ENCODE data around the gene CORO2B.

CORO2B gene

DNA sequence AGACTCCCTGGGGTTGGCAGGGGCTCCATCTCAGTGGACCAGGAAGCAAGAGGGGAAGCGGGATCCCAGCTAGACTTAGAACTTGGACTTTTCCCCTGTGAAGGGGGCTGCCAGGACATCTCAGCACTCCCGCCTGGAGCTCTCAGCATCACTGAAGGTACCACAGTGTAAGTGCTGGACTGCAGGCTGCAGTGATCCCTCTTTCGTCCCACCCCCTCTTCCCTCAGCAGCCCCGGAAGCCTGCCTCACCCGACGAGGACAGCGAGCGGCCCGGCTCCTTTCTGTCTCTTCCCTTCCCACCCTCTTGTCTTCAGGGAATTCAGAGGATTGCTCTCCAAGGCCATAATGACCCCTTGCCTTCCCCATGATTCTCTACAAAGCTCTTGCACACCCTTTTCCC lies 147.5 kb downstream of the CORO2B start:
- H3K4me2 ChIP-seq (ENCODE audit: low read length), result no peak overlapping the region
- H3K27ac ChIP-seq, result no peak overlapping the region
- H2AFZ ChIP-seq, result no peak overlapping the region
- H3K9me3 ChIP-seq (ENCODE audit: control insufficient read depth, low read length), result no peaks in the 10 kb centered on the region
- TF ChIP-seq, protein P1, sequence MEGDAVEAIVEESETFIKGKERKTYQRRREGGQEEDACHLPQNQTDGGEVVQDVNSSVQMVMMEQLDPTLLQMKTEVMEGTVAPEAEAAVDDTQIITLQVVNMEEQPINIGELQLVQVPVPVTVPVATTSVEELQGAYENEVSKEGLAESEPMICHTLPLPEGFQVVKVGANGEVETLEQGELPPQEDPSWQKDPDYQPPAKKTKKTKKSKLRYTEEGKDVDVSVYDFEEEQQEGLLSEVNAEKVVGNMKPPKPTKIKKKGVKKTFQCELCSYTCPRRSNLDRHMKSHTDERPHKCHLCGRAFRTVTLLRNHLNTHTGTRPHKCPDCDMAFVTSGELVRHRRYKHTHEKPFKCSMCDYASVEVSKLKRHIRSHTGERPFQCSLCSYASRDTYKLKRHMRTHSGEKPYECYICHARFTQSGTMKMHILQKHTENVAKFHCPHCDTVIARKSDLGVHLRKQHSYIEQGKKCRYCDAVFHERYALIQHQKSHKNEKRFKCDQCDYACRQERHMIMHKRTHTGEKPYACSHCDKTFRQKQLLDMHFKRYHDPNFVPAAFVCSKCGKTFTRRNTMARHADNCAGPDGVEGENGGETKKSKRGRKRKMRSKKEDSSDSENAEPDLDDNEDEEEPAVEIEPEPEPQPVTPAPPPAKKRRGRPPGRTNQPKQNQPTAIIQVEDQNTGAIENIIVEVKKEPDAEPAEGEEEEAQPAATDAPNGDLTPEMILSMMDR (IDR thresholded peaks at IDR 0.05), result no peak
- H3K27me3 ChIP-seq (ENCODE audit: control insufficient read depth, insufficient read depth, low read length), result no peaks in the 10 kb centered on the region
- H3K36me3 ChIP-seq (ENCODE audit: control insufficient read depth, insufficient read depth, low read length), result no peaks in the 10 kb centered on the region
- no peak overlapping the region for H3K4me3 ChIP-seq (ENCODE audit: low read depth, low read length)
- peaks cover 6% of the 10 kb centered on the region for H3K4me1 ChIP-seq
- no peaks in the 10 kb centered on the region for H3K79me2 ChIP-seq
- no peak overlapping the region for H3K9ac ChIP-seq

DNA sequence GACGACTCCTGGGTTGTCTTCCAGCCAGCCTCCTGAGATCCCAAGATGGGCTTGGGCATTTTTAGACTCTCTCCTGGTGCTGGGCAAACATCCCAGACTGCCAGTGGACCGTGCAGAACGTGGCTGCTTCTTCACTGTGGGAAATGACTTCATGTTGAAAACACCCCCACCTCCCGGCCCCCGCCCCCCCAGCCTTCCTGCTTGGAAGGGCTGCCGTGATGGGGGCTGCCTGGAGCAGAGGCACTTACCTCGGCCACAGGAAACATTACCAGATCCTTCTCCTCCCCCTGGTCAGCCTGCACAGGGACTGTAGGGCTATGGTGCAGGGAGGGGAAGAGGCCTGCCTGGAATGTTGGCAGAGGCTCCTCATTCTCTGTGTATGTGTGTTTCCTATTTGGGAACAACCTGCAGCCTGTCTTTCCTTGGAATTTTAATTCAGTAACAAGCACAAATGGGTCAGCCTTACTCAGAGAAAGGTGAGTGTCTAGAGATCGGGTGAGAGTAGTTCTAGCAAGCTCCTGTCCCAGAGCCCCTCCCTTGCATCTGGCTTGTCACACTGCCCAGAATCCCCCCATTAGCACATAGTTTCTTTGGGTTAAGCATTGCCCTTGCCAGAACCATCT lies 151.1 kb downstream of the CORO2B start:
- H3K9ac ChIP-seq, result no peak overlapping the region

DNA sequence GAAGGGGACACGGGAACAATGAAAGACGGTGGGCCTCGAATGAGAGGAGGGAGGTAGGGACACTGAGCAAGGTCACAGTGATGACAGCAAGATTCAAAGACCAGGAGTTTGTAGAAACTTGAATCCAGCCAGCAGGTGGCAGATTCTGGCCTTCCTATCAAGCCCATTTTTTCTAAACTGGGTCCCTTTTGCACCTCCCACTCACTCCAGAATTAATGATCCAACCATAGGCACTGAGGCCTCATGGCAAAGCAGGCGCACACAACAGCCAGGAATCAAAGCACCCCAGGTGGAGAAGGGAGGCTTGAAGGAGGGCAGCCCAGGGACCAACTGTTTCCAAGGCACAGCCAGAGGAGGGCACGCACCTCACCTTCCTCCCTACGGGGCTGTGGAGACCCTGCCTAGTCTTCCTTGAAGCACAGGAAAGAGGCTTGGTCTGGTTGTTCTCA lies 151.7 kb downstream of the CORO2B start:
- H3K4me3 ChIP-seq (ENCODE audit: low read depth, low read length), result no peak overlapping the region
- TF ChIP-seq, protein P1 (IDR thresholded peaks at IDR 0.05), result peak; percentile 32
- no peak overlapping the region for H3K9ac ChIP-seq
- H2AFZ ChIP-seq, result no peak overlapping the region
- H3K79me2 ChIP-seq, result no peaks in the 10 kb centered on the region
- H3K27me3 ChIP-seq (ENCODE audit: control insufficient read depth, insufficient read depth, low read length), result no peaks in the 10 kb centered on the region
- H3K4me1 ChIP-seq, result peaks cover 9% of the 10 kb centered on the region
- H3K27ac ChIP-seq, result no peak overlapping the region
- H3K4me2 ChIP-seq (ENCODE audit: low read length), result peak overlapping the region; percentile 9
- no peaks in the 10 kb centered on the region for H3K36me3 ChIP-seq (ENCODE audit: control insufficient read depth, insufficient read depth, low read length)
- no peaks in the 10 kb centered on the region for H3K9me3 ChIP-seq (ENCODE audit: control insufficient read depth, low read length)

More for the DNA sequence above, 151.1 kb downstream of the CORO2B start:
- Histone ChIP-seq H2AFZ (no peak overlapping the region), H3K27ac (peak overlapping the region; percentile 24), H3K27me3 (ENCODE audit: control insufficient read depth, insufficient read depth, low read length) (no peaks in the 10 kb centered on the region), H3K9me3 (ENCODE audit: control insufficient read depth, low read length) (no peaks in the 10 kb centered on the region), H3K4me1 (peaks cover 9% of the 10 kb centered on the region), H3K4me2 (ENCODE audit: low read length) (peak overlapping the region; percentile 9), H3K36me3 (ENCODE audit: control insufficient read depth, insufficient read depth, low read length) (no peaks in the 10 kb centered on the region), H3K4me3 (ENCODE audit: low read depth, low read length) (no peak overlapping the region), H3K79me2 (no peaks in the 10 kb centered on the region)
- TF ChIP-seq, protein P1 (IDR thresholded peaks at IDR 0.05), result no peak

DNA sequence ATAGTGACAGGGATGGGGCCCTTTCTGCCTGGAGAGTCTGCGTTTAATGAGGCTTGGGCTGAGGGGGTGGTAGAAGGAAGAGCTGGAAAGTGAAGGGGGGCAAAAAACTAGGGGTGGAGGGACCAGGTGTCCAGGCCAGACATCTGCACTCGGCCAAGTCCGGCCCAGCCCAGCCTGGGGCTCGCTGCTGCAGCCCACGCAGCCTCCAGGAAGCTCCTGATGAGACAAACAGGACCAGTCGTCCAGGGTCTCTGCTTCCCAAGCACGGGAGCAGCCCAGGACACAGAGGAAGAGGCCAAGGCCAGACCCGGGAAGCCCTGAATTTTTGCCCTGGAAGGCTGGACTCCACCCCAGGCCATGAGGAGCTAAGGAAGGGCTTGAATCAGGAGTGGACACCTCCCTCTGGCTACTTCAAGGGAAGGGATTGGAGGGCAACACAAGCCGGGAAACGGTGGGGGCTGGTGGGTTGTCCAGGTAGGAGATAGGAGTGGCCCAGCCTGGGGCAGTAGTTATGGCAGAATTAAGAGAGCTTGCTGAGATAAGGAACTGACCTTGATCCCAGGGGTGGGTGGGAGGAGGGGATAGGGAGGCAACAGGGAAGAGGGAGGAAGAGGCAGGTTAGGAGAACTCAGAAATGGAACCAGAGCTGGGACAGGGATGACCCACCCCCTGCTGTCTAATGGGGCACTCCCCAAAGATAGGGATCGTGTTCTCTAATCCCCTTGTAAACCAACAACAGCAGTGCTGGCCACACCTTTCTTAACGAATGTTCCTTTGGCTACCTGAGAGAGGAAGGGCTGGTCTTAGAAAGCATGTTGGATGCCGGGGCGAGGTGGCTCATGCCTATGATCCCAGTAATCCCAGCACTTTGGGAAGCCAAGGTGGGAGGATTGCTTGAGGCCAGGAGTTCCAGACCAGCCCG lies 152.4 kb downstream of the CORO2B start:
- Histone ChIP-seq H3K4me3 (ENCODE audit: low read depth, low read length) (no peak overlapping the region), H3K9me3 (ENCODE audit: control insufficient read depth, low read length) (no peaks in the 10 kb centered on the region), H3K27ac (no peak overlapping the region), H3K4me2 (ENCODE audit: low read length) (no peak overlapping the region), H3K9ac (no peak overlapping the region), H3K36me3 (ENCODE audit: control insufficient read depth, insufficient read depth, low read length) (no peaks in the 10 kb centered on the region), H2AFZ (peak overlapping the region; percentile 17), H3K79me2 (no peaks in the 10 kb centered on the region), H3K4me1 (peaks cover 12% of the 10 kb centered on the region), H3K27me3 (ENCODE audit: control insufficient read depth, insufficient read depth, low read length) (no peaks in the 10 kb centered on the region)
- TF ChIP-seq, protein P1 (IDR thresholded peaks at IDR 0.05), result no peak

All from parathyroid adenoma (tissue), 2 donors.